Loucy (cell line): ENCODE data around the gene NET1.

ENCODE experiments used
- H2AFZ ChIP-seq: fragments of 200-600 bp; sonication (generic); 2 replicates; pipeline ENCODE4 v1.6.0; 2016; ENCODE audit warnings: antibody characterized with exemption, mild to moderate bottlenecking, low read length, moderate library complexity
- H3F3A ChIP-seq: fragments of 200-600 bp; 2 replicates; pipeline ENCODE4 v1.6.0; 2016; ENCODE audit warnings: antibody characterized with exemption, low read depth, mild to moderate bottlenecking
- H3K27me3 ChIP-seq: fragments of 200-600 bp; sonication (generic); 2 replicates; pipeline ENCODE4 v1.6.1; 2014; ENCODE audit warnings: low read length, mild to moderate bottlenecking; ENCODE audit not compliant: insufficient read depth, poor library complexity, severe bottlenecking
- H3K36me3 ChIP-seq: fragments of 200-600 bp; sonication (generic); 2 replicates; pipeline ENCODE4 v1.6.1; 2016; ENCODE audit warnings: low read length; ENCODE audit not compliant: insufficient read depth
- H3K4me1 ChIP-seq: fragments of 200-600 bp; sonication (generic); 2 replicates; pipeline ENCODE4 v1.5.1; 2014; ENCODE audit warnings: low read length, mild to moderate bottlenecking; ENCODE audit not compliant: insufficient read depth, poor library complexity, severe bottlenecking
- H3K4me2 ChIP-seq: fragments of 200-600 bp; sonication (generic); 2 replicates; pipeline ENCODE4 v1.6.0; 2014; ENCODE audit warnings: antibody characterized with exemption, low read length, low read depth, mild to moderate bottlenecking; ENCODE audit not compliant: poor library complexity, severe bottlenecking
- H3K4me3 ChIP-seq: fragments of 200-600 bp; sonication (generic); 2 replicates; pipeline ENCODE4 v1.5.1; 2014; ENCODE audit warnings: low read length, mild to moderate bottlenecking, mixed read lengths; ENCODE audit not compliant: poor library complexity, severe bottlenecking
- H3K79me2 ChIP-seq: fragments of 200-600 bp; sonication (generic); 2 replicates; pipeline ENCODE4 v1.6.1; 2014; ENCODE audit warnings: low read length; ENCODE audit not compliant: insufficient read depth
- H3K9ac ChIP-seq: fragments of 200-600 bp; sonication (generic); 2 replicates; pipeline ENCODE4 v1.6.0; 2014; ENCODE audit warnings: mild to moderate bottlenecking, low read depth, low read length, moderate library complexity; ENCODE audit not compliant: poor library complexity, severe bottlenecking
- H3K9me2 ChIP-seq: fragments of 200-600 bp; sonication (generic); replicated peaks from 2 replicates; pipeline ENCODE4 v1.6.1; 2016; ENCODE audit warnings: low read depth, low read length, mixed read lengths
- H3K9me3 ChIP-seq: fragments of 200-600 bp; sonication (generic); 2 replicates; pipeline ENCODE4 v1.6.1; 2014; ENCODE audit warnings: mild to moderate bottlenecking, antibody characterized with exemption, low read length, low read depth; ENCODE audit not compliant: insufficient read depth
- H4K20me1 ChIP-seq: fragments of 200-600 bp; sonication (generic); 2 replicates; pipeline ENCODE4 v1.6.0; 2014; ENCODE audit warnings: antibody characterized with exemption, low read length, mild to moderate bottlenecking; ENCODE audit not compliant: insufficient read depth, poor library complexity, severe bottlenecking
- EZH2phosphoT487 ChIP-seq: fragments of 200-600 bp; IDR thresholded peaks from 2 replicates; pipeline ENCODE4 v1.6.1; 2018; ENCODE audit warnings: antibody characterized with exemption, mild to moderate bottlenecking, moderate library complexity, borderline replicate concordance
- TF ChIP-seq, protein P1 (sequence below): fragments of 200-600 bp; sonication (generic); conservative IDR thresholded peaks from 2 replicates; pipeline ENCODE4 v1.5.1; 2014; ENCODE audit warnings: mild to moderate bottlenecking, antibody characterized with exemption, low read length

The NET1 gene

DNA sequence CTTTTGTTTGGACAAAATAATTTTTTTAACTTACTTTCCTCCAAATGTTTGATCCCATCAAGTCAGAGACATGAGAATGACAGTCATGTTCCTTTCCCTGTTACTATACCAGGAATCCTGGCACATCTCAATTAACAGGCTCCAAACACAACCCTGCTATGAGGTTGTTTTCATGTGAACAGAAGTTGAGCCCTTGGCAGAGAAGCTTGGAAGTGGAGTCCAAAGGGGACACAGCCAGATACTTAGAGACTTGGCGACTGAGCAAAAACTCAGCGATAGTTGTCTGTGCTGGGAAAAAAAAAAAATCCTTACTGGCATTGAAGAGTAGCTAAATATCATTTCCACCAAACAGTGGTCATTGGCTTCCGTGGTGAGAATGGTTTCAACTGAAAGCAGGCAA, 20.6 kb upstream of the NET1 start:
- H3K36me3 ChIP-seq, result no peaks in the 10 kb centered on the region
- H3K9me2 ChIP-seq, result no peaks in the 10 kb centered on the region
- H3K4me1 ChIP-seq, result no peaks in the 10 kb centered on the region
- peaks cover 20% of the 10 kb centered on the region for H3K9me3 ChIP-seq
- no peak overlapping the region for H3K4me3 ChIP-seq
- no peak overlapping the region for H3K9ac ChIP-seq
- no peaks in the 10 kb centered on the region for H4K20me1 ChIP-seq
- H3K27me3 ChIP-seq, result no peaks in the 10 kb centered on the region
- no peaks in the 10 kb centered on the region for H3K79me2 ChIP-seq
- H2AFZ ChIP-seq, result no peak overlapping the region
- TF ChIP-seq EZH2phosphoT487, result no peak
- TF ChIP-seq, protein P1, sequence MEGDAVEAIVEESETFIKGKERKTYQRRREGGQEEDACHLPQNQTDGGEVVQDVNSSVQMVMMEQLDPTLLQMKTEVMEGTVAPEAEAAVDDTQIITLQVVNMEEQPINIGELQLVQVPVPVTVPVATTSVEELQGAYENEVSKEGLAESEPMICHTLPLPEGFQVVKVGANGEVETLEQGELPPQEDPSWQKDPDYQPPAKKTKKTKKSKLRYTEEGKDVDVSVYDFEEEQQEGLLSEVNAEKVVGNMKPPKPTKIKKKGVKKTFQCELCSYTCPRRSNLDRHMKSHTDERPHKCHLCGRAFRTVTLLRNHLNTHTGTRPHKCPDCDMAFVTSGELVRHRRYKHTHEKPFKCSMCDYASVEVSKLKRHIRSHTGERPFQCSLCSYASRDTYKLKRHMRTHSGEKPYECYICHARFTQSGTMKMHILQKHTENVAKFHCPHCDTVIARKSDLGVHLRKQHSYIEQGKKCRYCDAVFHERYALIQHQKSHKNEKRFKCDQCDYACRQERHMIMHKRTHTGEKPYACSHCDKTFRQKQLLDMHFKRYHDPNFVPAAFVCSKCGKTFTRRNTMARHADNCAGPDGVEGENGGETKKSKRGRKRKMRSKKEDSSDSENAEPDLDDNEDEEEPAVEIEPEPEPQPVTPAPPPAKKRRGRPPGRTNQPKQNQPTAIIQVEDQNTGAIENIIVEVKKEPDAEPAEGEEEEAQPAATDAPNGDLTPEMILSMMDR, result no peak
- H3F3A ChIP-seq, result no peaks in the 10 kb centered on the region
- no peak overlapping the region for H3K4me2 ChIP-seq

DNA sequence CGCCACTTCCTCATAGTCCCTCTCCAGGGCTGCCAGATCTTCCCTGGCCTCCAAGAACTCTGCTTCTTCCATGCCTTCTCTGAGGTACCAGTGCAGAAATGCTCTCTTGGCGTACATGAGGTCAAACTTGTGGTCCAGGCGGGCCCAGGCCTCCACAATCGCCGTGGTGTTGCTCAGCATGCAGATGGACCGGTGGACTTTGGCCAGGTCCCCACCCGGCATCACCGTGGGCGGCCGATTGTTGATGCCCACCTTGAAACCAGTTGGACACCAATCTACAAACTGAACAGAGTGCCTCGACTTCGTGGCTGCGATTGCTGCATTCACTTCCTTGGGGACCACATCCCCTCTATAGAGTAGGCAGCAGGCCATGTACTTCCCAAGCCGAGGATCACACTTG, 18.8 kb upstream of the NET1 start:
- no peak overlapping the region for H3K9ac ChIP-seq
- H3F3A ChIP-seq, result no peaks in the 10 kb centered on the region
- no peak overlapping the region for H3K4me3 ChIP-seq
- no peak overlapping the region for H2AFZ ChIP-seq
- peaks cover 20% of the 10 kb centered on the region for H3K9me3 ChIP-seq
- no peaks in the 10 kb centered on the region for H3K27me3 ChIP-seq
- H3K9me2 ChIP-seq, result no peaks in the 10 kb centered on the region
- no peaks in the 10 kb centered on the region for H3K4me1 ChIP-seq
- H3K36me3 ChIP-seq, result no peaks in the 10 kb centered on the region
- H4K20me1 ChIP-seq, result no peaks in the 10 kb centered on the region
- H3K79me2 ChIP-seq, result no peaks in the 10 kb centered on the region
- no peak overlapping the region for H3K4me2 ChIP-seq
- no peak for TF ChIP-seq EZH2phosphoT487
- TF ChIP-seq, protein P1, result no peak

DNA sequence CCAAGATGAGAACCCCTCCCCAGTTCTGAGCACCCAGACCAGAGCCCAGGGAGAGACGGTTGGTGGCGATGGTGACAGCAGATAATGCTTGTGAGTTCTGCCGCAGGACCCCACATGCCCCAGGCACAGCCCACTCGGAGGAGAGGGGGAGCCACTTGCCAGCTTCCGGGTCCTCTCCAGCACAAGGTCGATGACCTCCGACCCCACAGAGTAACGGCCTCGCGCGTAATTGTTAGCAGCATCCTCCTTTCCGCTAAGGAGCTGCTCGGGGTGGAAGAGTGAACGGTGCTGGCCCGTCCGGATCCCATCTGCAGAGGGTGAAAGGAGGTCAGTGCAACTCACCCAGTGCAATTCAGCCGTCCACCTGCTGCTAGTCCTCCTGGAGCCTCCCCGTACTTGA, 17.2 kb upstream of the NET1 start:
- Histone ChIP-seq H2AFZ (no peak overlapping the region), H3K4me3 (no peak overlapping the region), H3K9me2 (no peaks in the 10 kb centered on the region), H3K4me2 (no peak overlapping the region), H3K36me3 (no peaks in the 10 kb centered on the region), H3F3A (no peaks in the 10 kb centered on the region), H4K20me1 (no peaks in the 10 kb centered on the region), H3K9ac (no peak overlapping the region), H3K4me1 (no peaks in the 10 kb centered on the region), H3K79me2 (no peaks in the 10 kb centered on the region), H3K9me3 (peaks cover 17% of the 10 kb centered on the region), H3K27me3 (no peaks in the 10 kb centered on the region)
- TF ChIP-seq EZH2phosphoT487, result no peak
- TF ChIP-seq, protein P1, result no peak
